ENCODE measurements around the gene CPO.

GRCh38 chr2:206971805-206972204 is 32.5 kb downstream of the CPO start:
- no peak for TF ChIP-seq ZFP30 (CRISPR knock-in tag; IDR thresholded peaks at IDR 0.05)
- TF ChIP-seq ZC3H10 (CRISPR knock-in tag; IDR thresholded peaks at IDR 0.05) = no peak
- no peak for TF ChIP-seq ARNTL (CRISPR knock-in tag; IDR thresholded peaks at IDR 0.05; ENCODE audit: borderline replicate concordance, low read depth)
- TF ChIP-seq TOX (CRISPR knock-in tag; IDR thresholded peaks at IDR 0.05; ENCODE audit: borderline replicate concordance) = no peak
- no peak for TF ChIP-seq ISL1 (CRISPR knock-in tag; IDR thresholded peaks at IDR 0.05)
- TF ChIP-seq CREB5 (CRISPR knock-in tag; IDR thresholded peaks at IDR 0.05; ENCODE audit: low read depth) = no peak
- no peak for TF ChIP-seq ZNF8 (CRISPR knock-in tag; IDR thresholded peaks at IDR 0.05)
- TF ChIP-seq OSR1 (CRISPR knock-in tag; IDR thresholded peaks at IDR 0.05) = no peak
- no peak for TF ChIP-seq ZNF565 (CRISPR knock-in tag; conservative IDR thresholded peaks at IDR 0.05; ENCODE audit: low read depth)
- no peak for TF ChIP-seq PPARA (CRISPR knock-in tag; IDR thresholded peaks at IDR 0.05; ENCODE audit: borderline replicate concordance)
- TF ChIP-seq SNAI2 (CRISPR knock-in tag; IDR thresholded peaks at IDR 0.05) = no peak
- no peak for TF ChIP-seq POU6F1 (CRISPR knock-in tag; IDR thresholded peaks at IDR 0.05; ENCODE audit: borderline replicate concordance, low read depth)

Data from SK-N-SH treated with all-trans-retinoic acid at 6 μM for 48 hours (cell line).